Adrenal gland (tissue), 5 donors: Measurements from ENCODE around the gene UNC45A.

Source experiments
- POLR2A ChIP-seq, 2 donors: fragments of 450-650 bp; IDR thresholded peaks; one replicate each; pipeline ENCODE4 v1.6.1; 2017; ENCODE audit warnings: antibody characterized with exemption in 2 of 2, mild to moderate bottlenecking in 2 of 2, moderate library complexity in 1 of 2
- TF ChIP-seq, protein P1 (sequence below), 6 experiments: fragments of 450-650 bp in 4 of 6; fragments of 200-600 bp in 2 of 6; sonication (generic) in 1 of 6; IDR thresholded peaks; 1 replicate in 5 of 6; 2 replicates in 1 of 6; pipeline versions ENCODE4 v1.5.1 to v1.8.0; 2016 to 2021; ENCODE audit warnings: antibody characterized with exemption in 6 of 6, mild to moderate bottlenecking in 2 of 6, moderate library complexity in 1 of 6
- donor health status: DM: no; HTN: no; CAD: no.

DNA sequence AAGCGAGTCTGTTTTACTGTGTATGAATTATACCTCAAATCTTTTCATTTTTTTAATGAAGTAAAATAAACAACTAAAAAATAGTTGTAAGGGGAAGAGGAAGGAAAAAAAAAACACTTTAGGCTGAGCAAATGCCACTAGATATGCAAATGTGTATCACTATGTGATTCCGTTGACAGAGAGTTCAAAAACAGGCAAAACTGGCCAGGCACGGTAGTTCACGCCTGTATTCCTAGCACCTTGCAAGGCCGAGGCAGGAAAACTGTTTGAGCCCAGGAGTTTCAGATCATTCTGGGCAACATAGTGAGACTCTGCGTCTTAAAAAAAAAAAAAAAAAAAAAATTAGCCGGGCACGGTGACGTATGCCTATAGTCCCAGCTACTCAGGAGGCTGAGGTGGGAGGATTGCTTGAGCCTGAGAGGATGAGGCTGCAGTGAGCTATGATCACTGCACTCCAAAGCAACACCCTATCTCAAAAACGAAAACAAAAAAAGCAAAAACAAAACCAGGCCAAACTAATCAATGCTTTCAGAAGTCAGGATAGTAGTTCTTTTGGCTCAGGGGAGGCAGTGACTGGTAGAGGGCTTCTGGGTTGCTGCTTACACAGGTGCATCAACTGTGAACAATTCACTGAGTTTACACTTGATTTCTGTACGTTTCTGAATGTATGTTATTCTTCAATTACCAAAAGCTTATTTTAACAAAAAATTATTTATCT, 51.9 kb downstream of the UNC45A start:
- TF ChIP-seq, protein P1, sequence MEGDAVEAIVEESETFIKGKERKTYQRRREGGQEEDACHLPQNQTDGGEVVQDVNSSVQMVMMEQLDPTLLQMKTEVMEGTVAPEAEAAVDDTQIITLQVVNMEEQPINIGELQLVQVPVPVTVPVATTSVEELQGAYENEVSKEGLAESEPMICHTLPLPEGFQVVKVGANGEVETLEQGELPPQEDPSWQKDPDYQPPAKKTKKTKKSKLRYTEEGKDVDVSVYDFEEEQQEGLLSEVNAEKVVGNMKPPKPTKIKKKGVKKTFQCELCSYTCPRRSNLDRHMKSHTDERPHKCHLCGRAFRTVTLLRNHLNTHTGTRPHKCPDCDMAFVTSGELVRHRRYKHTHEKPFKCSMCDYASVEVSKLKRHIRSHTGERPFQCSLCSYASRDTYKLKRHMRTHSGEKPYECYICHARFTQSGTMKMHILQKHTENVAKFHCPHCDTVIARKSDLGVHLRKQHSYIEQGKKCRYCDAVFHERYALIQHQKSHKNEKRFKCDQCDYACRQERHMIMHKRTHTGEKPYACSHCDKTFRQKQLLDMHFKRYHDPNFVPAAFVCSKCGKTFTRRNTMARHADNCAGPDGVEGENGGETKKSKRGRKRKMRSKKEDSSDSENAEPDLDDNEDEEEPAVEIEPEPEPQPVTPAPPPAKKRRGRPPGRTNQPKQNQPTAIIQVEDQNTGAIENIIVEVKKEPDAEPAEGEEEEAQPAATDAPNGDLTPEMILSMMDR (IDR thresholded peaks at IDR 0.05) = no peak
- TF ChIP-seq POLR2A (IDR thresholded peaks at IDR 0.05) = no peak
